NT2/D1 (cell line): ENCODE measurements around the gene GCHFR.
A peak's percentile ranks its signal among the peaks of the same experiment; 100 is the strongest.

Experiments used
- DNase-seq: peaks from one replicate; pipeline ENCODE4 v3.0.0-alpha.2; 2011; ENCODE audit warnings: low read depth, low spot score
- H3K27me3 ChIP-seq: 2 replicates; pipeline ENCODE4 v1.6.0; 2011; ENCODE audit warnings: mild to moderate bottlenecking; ENCODE audit not compliant: insufficient read length, insufficient read depth
- H3K36me3 ChIP-seq: 2 replicates; pipeline ENCODE4 v1.6.1; 2011; ENCODE audit warnings: mild to moderate bottlenecking, low read length, mixed read lengths; ENCODE audit not compliant: insufficient read depth, insufficient read length
- H3K4me1 ChIP-seq: 2 replicates; pipeline ENCODE4 v1.5.1; 2011; ENCODE audit not compliant: insufficient read depth, insufficient read length
- H3K4me3 ChIP-seq: 2 replicates; pipeline ENCODE4 v1.5.1; 2011; ENCODE audit warnings: low read depth; ENCODE audit not compliant: insufficient read length
- H3K9ac ChIP-seq: 2 replicates; pipeline ENCODE4 v1.6.0; 2011; ENCODE audit warnings: low read depth; ENCODE audit not compliant: insufficient read length
- H3K9me3 ChIP-seq: 2 replicates; pipeline ENCODE4 v1.5.1; 2011; ENCODE audit warnings: mild to moderate bottlenecking, low read length; ENCODE audit not compliant: insufficient read depth
- SUZ12 ChIP-seq: IDR thresholded peaks from 2 replicates; pipeline ENCODE4 v1.6.1; 2011; ENCODE audit not compliant: insufficient read length, insufficient read depth; ENCODE audit errors: extremely low read depth
- YY1 ChIP-seq: IDR thresholded peaks from 2 replicates; pipeline ENCODE4 v1.6.1; 2011; ENCODE audit not compliant: insufficient read length, insufficient read depth
- ZNF274 ChIP-seq: IDR thresholded peaks from 2 replicates; pipeline ENCODE4 v1.6.1; 2011; ENCODE audit warnings: mild to moderate bottlenecking, low read depth, low read length

The GCHFR gene

DNA sequence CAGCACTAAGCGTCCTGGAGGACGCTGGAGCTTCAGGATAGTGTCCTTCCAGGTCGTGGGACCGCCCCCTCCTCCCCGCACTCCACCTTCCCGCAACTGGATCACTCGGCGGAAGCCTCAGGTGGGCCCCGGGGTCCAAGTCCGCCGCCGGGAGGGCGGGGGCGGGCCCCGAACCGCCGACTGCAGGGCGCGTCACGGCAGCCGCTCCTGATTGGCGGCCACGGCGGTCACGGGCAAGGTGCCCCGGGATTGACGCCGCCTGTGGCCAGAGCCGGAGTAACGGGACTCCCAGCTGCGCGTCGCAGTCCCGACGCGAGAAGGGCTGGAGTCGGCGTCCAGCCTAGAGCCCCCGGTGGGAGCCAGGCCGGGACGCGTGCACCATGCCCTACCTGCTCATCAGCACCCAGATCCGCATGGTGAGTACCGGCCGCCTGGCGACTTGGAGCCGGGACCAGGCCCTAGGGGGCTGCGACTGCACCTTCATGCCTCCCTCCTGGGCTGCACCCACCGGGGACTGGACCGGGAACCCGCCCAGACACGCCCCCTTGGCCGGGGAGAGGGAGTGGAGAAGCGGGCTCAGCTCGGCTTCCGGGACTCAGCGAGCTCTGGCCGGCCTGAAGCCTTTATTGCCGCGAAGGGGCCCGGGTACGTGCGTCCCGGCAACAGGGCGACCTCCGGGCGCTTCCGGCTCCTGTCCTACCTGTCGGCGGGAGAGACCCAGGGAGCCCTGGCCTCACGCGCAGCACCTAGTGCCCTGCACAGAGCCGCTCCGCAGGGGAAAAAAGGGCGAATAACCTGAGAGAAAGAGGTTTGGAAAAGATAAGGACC lies at the start of gene GCHFR:
Gene GCHFR, plus strand, starts transcription at position 268 of the 828 bp plus-strand sequence. Its CDS starts 113 bp downstream, at position 381.
- Histone ChIP-seq H3K4me1 (peaks cover 17% of the 10 kb centered on the region), H3K9ac (peak within 1 kb of the TSS; percentile 87)

DNA sequence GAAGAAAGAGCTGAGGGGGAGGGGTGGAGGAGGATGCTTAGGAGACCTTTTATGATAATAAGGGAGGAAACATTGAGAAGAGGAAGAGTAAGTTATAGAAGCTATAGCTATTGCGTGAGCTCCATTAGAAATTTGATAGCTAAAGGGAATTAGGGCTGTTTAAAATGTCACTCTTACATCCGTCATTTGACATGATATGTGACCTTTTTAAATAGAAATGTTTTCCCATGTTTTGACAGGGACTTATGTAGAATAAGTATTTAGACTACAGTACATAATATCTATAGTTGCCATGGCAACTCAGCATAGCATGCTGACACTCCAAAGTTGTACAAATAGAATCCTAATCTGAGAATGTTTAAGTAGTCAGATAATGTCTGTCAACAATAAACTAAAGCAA lies 49.7 kb upstream of the GCHFR start:
- Histone ChIP-seq H3K4me3 (no peak overlapping the region), H3K9me3 (no peaks in the 10 kb centered on the region), H3K27me3 (no peaks in the 10 kb centered on the region), H3K9ac (no peak overlapping the region), H3K36me3 (peaks cover 34% of the 10 kb centered on the region), H3K4me1 (no peaks in the 10 kb centered on the region)
- TF ChIP-seq YY1 (no peak), SUZ12 (no peak), ZNF274 (no peak)
- DNase-seq: no peak

More for the DNA sequence above, at the start of gene GCHFR:
- Histone ChIP-seq H3K9me3 (no peaks in the 10 kb centered on the region), H3K27me3 (no peaks in the 10 kb centered on the region), H3K4me3 (peak within 1 kb of the TSS; percentile 65), H3K36me3 (peaks cover 19% of the 10 kb centered on the region)
- no peak for TF ChIP-seq ZNF274
- no peak for TF ChIP-seq YY1
- no peak for TF ChIP-seq SUZ12
- no peak for DNase-seq

DNA sequence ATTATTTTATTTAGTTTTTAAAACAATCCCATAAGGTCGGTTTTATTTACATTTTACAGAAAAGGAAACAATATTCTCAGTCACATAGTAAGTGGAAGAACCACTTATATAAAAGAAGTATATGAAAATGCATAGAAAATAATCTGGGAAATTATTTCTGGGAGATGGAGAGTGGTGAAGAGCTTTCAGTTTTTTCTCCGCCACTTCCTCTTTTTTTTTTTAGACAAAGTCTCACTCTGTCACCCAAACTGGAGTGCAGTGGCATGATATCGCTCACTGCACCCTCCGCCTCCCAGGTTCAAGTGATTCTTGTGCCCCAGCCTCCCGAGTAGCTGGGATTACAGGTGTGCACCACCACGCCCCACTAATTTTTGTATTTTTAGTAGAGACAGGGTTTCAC lies 47.7 kb upstream of the GCHFR start:
- no peak for TF ChIP-seq SUZ12
- no peak for TF ChIP-seq YY1
- no peak for TF ChIP-seq ZNF274
- no peak overlapping the region for H3K9ac ChIP-seq
- H3K4me3 ChIP-seq: no peak overlapping the region
- no peaks in the 10 kb centered on the region for H3K9me3 ChIP-seq
- H3K4me1 ChIP-seq: no peaks in the 10 kb centered on the region
- peaks cover 30% of the 10 kb centered on the region for H3K36me3 ChIP-seq
- DNase-seq: no peak
- no peaks in the 10 kb centered on the region for H3K27me3 ChIP-seq

DNA sequence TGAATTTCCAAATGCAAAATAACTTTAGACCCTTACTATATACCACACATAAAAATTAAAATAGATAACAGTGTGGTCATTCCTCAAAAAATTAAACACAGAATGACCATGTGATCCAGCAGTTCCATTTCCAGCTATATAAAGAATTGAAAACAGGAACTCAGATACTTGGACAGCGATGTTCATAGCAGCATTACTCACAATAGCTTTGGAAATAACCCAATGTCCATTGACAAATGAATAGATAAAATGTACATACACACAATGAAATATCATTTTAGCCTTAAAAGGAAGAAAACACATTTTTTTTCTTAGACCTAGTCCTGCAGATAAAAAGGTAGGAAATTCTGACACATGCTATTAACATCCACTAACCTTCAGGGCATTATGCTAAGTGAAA lies 42.2 kb upstream of the GCHFR start:
- no peaks in the 10 kb centered on the region for H3K27me3 ChIP-seq
- H3K9me3 ChIP-seq: no peaks in the 10 kb centered on the region
- no peak overlapping the region for H3K9ac ChIP-seq
- H3K36me3 ChIP-seq: peaks cover 17% of the 10 kb centered on the region
- H3K4me3 ChIP-seq: no peak overlapping the region
- TF ChIP-seq ZNF274 (no peak), YY1 (no peak), SUZ12 (no peak)
- DNase-seq: no peak
- no peaks in the 10 kb centered on the region for H3K4me1 ChIP-seq

GRCh38 chr15:40722354-40722753 lies 41.5 kb upstream of the GCHFR start:
- no peak for DNase-seq
- no peaks in the 10 kb centered on the region for H3K9me3 ChIP-seq
- H3K27me3 ChIP-seq: no peaks in the 10 kb centered on the region
- peaks cover 19% of the 10 kb centered on the region for H3K36me3 ChIP-seq
- H3K4me1 ChIP-seq: no peaks in the 10 kb centered on the region
- TF ChIP-seq ZNF274 (no peak), YY1 (no peak), SUZ12 (no peak)
- H3K4me3 ChIP-seq: no peak overlapping the region
- no peak overlapping the region for H3K9ac ChIP-seq

GRCh38 chr15:40722934-40723333 lies 40.9 kb upstream of the GCHFR start:
- Histone ChIP-seq H3K36me3 (peaks cover 20% of the 10 kb centered on the region), H3K27me3 (no peaks in the 10 kb centered on the region), H3K4me3 (no peak overlapping the region), H3K4me1 (no peaks in the 10 kb centered on the region), H3K9ac (no peak overlapping the region), H3K9me3 (no peaks in the 10 kb centered on the region)
- no peak for TF ChIP-seq YY1
- no peak for TF ChIP-seq ZNF274
- TF ChIP-seq SUZ12: no peak
- no peak for DNase-seq

- no peak for TF ChIP-seq ZNF274
- TF ChIP-seq SUZ12: no peak
- no peak for TF ChIP-seq YY1
- Histone ChIP-seq H3K9ac (no peak overlapping the region), H3K27me3 (no peaks in the 10 kb centered on the region), H3K36me3 (peaks cover 22% of the 10 kb centered on the region), H3K9me3 (no peaks in the 10 kb centered on the region), H3K4me1 (no peaks in the 10 kb centered on the region), H3K4me3 (no peak overlapping the region)
- no peak for DNase-seq
Observed at GRCh38 chr15:40723919-40724318, 39.9 kb upstream of the GCHFR start.
